ENCODE measurements around the gene PKP1.

DNA sequence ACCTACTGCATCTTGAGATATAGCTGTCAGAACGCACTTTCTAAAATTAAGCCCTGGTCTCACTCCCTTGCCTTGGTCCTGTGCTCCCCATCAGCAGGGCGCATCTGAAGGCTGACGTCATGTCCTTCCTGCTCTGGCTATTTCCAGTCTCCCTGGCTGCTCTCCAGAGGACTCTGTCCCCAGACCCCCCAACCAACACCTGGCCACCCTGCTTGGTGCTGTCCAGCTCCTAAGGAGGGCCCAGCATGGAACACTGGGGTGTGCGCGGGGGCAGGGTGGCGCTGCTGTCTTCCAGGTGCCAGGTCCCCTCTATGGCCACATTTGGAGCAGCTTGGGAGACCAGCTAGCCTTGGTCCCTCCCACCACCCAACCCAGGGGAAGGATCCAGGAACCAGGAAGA is 85.9 kb downstream of the PKP1 start:
- TF ChIP-seq FOXP2 (optimal IDR thresholded peaks at IDR 0.05; ENCODE audit: control extremely low read depth, extremely low read length, insufficient read depth) (no peak), EZH2 (IDR thresholded peaks at IDR 0.05) (no peak)

Data from SK-N-MC (cell line).